C4-2B (cell line): ENCODE measurements around the gene KDSR.

Source experiments
- H3K27ac ChIP-seq: fragments of 450-650 bp; 2 replicates; pipeline ENCODE4 v1.5.1; 2017
- CTCF ChIP-seq: fragments of 450-650 bp; conservative IDR thresholded peaks from 2 replicates; pipeline ENCODE4 v1.5.1; 2017; ENCODE audit warnings: mild to moderate bottlenecking
- ZFX ChIP-seq: fragments of 450-650 bp; IDR thresholded peaks from 2 replicates; pipeline ENCODE4 v1.6.1; 2017

Gene KDSR

GRCh38 chr18:63311118-63312018 is 55.6 kb downstream of the KDSR start:
- TF ChIP-seq CTCF (no peak), ZFX (no peak)
- no peak overlapping the region for H3K27ac ChIP-seq

GRCh38 chr18:63309422-63309821 is 57.6 kb downstream of the KDSR start:
- no peak for TF ChIP-seq CTCF
- TF ChIP-seq ZFX: no peak
- no peak overlapping the region for H3K27ac ChIP-seq

- TF ChIP-seq CTCF (no peak), ZFX (no peak)
- H3K27ac ChIP-seq: no peak overlapping the region
Measured at GRCh38 chr18:63307551-63308200, 59.3 kb downstream of the KDSR start.

- no peak for TF ChIP-seq ZFX
- TF ChIP-seq CTCF: no peak
Measured at GRCh38 chr18:63306819-63307550, 60.0 kb downstream of the KDSR start.

GRCh38 chr18:63306249-63306648 is 60.8 kb downstream of the KDSR start:
- H3K27ac ChIP-seq: no peak overlapping the region
- TF ChIP-seq ZFX (no peak), CTCF (no peak)

More at GRCh38 chr18:63306819-63307550, 60.0 kb downstream of the KDSR start:
- no peak overlapping the region for H3K27ac ChIP-seq

GRCh38 chr18:63303547-63303946 is 63.5 kb downstream of the KDSR start:
- TF ChIP-seq CTCF (no peak), ZFX (no peak)
- no peak overlapping the region for H3K27ac ChIP-seq
